Lung (tissue), 12 donors: Measurements from ENCODE around the gene ANO1. TPM values are rescaled to one million over a fixed set of nuclear protein-coding genes. Genes with fewer than 3 reads are reported as not detected.

Experiments used
- ATAC-seq: fragments of 200-7000 bp; cut with Tn5 transposase; one replicate; pipeline ENCODE4 v1.9.1; 2020; ENCODE audit warnings: moderate number of reproducible peaks; ENCODE audit not compliant: insufficient read depth, low FRiP score
- DNase-seq, 3 donors: peaks; one replicate each; pipeline ENCODE4 v3.0.0-alpha.2; 2013 to 2017
- H3K27ac ChIP-seq, 2 donors: one replicate each; pipeline ENCODE4 v1.5.1; 2013; ENCODE audit warnings: mild to moderate bottlenecking in 2 of 2, moderate library complexity in 2 of 2, control low read depth in 1 of 2, inconsistent platforms in 1 of 2, low read depth in 1 of 2, low read length in 1 of 2
- H3K27me3 ChIP-seq, 3 donors: one replicate each; pipeline ENCODE4 v1.5.1; 2013; ENCODE audit warnings: low read length in 2 of 3; ENCODE audit not compliant: control insufficient read depth in 3 of 3, insufficient read depth in 3 of 3
- H3K36me3 ChIP-seq, 4 donors: one replicate each; pipeline ENCODE4 v1.5.1; 2013; ENCODE audit warnings: low read length in 4 of 4, mild to moderate bottlenecking in 1 of 4, moderate library complexity in 1 of 4; ENCODE audit not compliant: control insufficient read depth in 4 of 4, insufficient read depth in 4 of 4
- H3K4me1 ChIP-seq, 5 donors: one replicate each; pipeline ENCODE4 v1.5.1; 2013; ENCODE audit warnings: low read length in 5 of 5, mild to moderate bottlenecking in 2 of 5, moderate library complexity in 1 of 5; ENCODE audit not compliant: control insufficient read depth in 5 of 5, insufficient read depth in 5 of 5
- H3K4me3 ChIP-seq: one replicate; pipeline ENCODE4 v1.5.1; 2013; ENCODE audit warnings: mild to moderate bottlenecking, control low read depth, moderate library complexity
- H3K9ac ChIP-seq, 2 donors: one replicate each; pipeline ENCODE4 v1.5.1; 2013; ENCODE audit warnings: low read length in 2 of 2, control low read depth in 1 of 2; ENCODE audit not compliant: insufficient read depth in 1 of 2
- H3K9me3 ChIP-seq, 4 donors: one replicate each; pipeline ENCODE4 v1.5.1; 2013; ENCODE audit warnings: low read length in 3 of 4, mild to moderate bottlenecking in 1 of 4, moderate library complexity in 1 of 4; ENCODE audit not compliant: control insufficient read depth in 4 of 4, insufficient read depth in 3 of 4
- WGBS, 2 donors: extraction: QIAGEN DNeasy Blood & Tissue Kit; methylation state at CpG; one replicate each; pipeline ENCODE4 v1.1.7; 2013; 5-methylcytosine and 5-hydroxymethylcytosine counted together
- polyA plus RNA-seq, 2 donors: library from polyadenylated mRNA; stranded (reverse); fragments of 200-250 nt; gene quantifications; one replicate each; pipeline ENCODE4 v1.2.1, GENCODE V29; 2013
- total RNA-seq, 2 donors: library from RNA; depleted of rRNA in 1 of 2; stranded (reverse); fragments of >200 nt in 1 of 2; gene quantifications; one replicate each; pipeline ENCODE4 v1.2.1, GENCODE V29; 2014 to 2021
- TF ChIP-seq, protein P1 (sequence below): IDR thresholded peaks from 2 replicates; pipeline ENCODE4 v1.5.1; 2012; ENCODE audit warnings: mild to moderate bottlenecking; ENCODE audit errors: control extremely low read depth, extremely low read depth
- donor health status: control.
- donor health status: control.
- donor health status: Bipolar disorder and iron deficiency.
- donor health status: healthy.
- donor health status: DM: yes; HTN: yes; CAD: no.

Gene ANO1
- total and polyA plus RNA-seq, 4 donors: 1.2 to 10.8 (median 5.5) TPM

DNA sequence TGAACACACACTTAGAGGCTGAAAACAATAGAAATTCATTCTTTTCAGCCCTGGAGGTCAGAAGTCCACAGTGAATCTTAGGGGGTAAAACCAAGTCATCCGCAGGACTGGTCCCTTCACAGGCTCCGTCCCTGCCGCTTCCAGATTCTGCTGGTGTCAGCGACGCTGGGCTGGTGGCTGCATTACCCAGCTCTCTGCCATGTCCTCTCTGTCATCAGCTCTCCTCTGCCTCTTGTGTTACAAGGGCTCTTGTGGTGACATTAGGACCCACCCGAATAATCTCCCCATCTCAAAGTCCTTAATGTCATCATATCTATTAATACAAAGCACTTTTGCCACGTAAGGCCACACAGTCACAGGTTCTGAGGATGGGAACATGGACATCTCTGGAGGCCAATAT is 47.7 kb upstream of the ANO1 start:
- DNase-seq (no peak), ATAC-seq (no peak)
- Histone ChIP-seq H3K4me1 (peaks cover 0 to 10% (median 0%) of the 10 kb centered on the region in 5 donors), H3K27me3 (no peaks in the 10 kb centered on the region), H3K4me3 (no peak overlapping the region), H3K9ac (no peak overlapping the region), H3K27ac (no peak overlapping the region), H3K9me3 (peaks cover 0 to 4% (median under 1%) of the 10 kb centered on the region in 4 donors), H3K36me3 (no peaks in the 10 kb centered on the region)
- TF ChIP-seq, protein P1, sequence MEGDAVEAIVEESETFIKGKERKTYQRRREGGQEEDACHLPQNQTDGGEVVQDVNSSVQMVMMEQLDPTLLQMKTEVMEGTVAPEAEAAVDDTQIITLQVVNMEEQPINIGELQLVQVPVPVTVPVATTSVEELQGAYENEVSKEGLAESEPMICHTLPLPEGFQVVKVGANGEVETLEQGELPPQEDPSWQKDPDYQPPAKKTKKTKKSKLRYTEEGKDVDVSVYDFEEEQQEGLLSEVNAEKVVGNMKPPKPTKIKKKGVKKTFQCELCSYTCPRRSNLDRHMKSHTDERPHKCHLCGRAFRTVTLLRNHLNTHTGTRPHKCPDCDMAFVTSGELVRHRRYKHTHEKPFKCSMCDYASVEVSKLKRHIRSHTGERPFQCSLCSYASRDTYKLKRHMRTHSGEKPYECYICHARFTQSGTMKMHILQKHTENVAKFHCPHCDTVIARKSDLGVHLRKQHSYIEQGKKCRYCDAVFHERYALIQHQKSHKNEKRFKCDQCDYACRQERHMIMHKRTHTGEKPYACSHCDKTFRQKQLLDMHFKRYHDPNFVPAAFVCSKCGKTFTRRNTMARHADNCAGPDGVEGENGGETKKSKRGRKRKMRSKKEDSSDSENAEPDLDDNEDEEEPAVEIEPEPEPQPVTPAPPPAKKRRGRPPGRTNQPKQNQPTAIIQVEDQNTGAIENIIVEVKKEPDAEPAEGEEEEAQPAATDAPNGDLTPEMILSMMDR: no peak
- 93 to 96% methylated on average over 7 of the region's 7 CpGs for WGBS, 2 donors

DNA sequence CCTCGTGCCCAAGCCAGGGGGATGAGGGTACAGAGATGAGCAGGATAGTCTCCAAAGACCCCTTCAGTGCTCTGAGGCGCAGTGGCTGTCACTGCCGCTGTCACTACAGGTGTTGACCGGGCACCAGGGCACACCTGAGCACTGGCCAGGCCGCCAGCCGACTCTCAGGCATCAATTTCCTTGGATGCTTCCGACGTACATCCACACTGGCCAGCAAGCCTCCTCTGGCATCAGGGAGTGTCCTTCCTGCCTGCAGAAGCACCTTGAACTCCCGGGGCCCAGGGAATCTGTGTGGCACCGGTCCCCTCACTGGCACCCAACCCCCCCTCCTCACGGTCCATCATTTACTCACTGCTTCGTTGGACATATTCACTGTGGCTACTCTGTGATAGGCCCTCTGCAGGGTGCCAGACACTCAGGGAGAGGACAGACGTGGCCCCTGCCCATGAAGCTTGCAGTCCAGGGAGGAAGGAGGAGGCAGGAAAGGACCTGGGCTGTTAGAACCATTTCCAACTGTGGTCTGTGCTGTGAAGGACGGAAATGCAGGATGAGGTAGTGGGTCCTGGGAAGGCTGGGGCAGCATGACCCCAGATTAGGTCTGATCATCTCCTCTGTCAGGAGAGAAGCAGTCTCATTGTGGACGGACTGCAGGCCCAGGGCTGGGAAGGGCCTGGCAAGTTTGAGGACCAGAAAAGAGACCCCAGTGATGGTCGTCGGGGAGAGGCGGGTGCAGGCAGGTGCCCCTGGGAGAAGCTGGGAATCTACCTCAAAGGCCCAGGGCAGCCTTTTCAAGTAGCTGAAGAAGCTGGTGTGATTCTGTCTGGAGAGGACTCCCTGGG is 46.3 kb upstream of the ANO1 start:
- ATAC-seq: no peak
- 79 to 80% methylated on average over 18 of the region's 18 CpGs for WGBS, 2 donors
- Histone ChIP-seq H3K27ac (no peak overlapping the region), H3K36me3 (no peaks in the 10 kb centered on the region), H3K27me3 (no peaks in the 10 kb centered on the region), H3K9me3 (peaks cover 0 to under 1% (median 0%) of the 10 kb centered on the region in 4 donors), H3K4me1 (peaks cover 0 to 10% (median 0%) of the 10 kb centered on the region in 5 donors), H3K9ac (no peak overlapping the region), H3K4me3 (no peak overlapping the region)
- TF ChIP-seq, protein P1: no peak
- DNase-seq: no peak

DNA sequence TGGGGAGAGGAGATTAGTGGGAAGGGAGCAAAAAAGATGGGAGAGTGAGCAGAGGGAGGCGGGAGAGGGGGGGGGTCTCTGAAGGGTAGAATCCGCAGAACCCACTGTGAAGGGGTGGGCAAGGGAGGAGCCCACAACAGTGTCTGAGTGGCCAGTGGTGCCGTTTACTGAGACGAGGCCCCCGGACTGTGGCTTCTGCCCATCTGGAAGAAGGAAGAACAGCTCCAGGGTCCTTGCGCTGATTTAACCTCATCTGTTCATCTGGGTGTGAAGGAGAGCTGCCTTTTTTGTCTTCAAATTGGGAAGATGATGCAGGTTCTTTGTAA is 45.7 kb upstream of the ANO1 start:
- H3K27ac ChIP-seq: no peak overlapping the region
- H3K4me1 ChIP-seq: peaks cover 0 to 10% (median 0%) of the 10 kb centered on the region in 5 donors
- ATAC-seq: no peak
- TF ChIP-seq, protein P1: no peak
- no peak overlapping the region for H3K9ac ChIP-seq
- DNase-seq: no peak
- no peaks in the 10 kb centered on the region for H3K36me3 ChIP-seq
- no peaks in the 10 kb centered on the region for H3K27me3 ChIP-seq
- H3K9me3 ChIP-seq: peaks cover 0 to 5% (median 0%) of the 10 kb centered on the region in 4 donors
- WGBS, 2 donors: 79 to 83% methylated on average over 6 of the region's 6 CpGs
- H3K4me3 ChIP-seq: no peak overlapping the region
